Measurements from ENCODE around the gene GAL3ST2.
"Not testable (repeated sequence)": the region's sequence is repeated elsewhere in the genome, so short reads cannot be mapped to it uniquely, and the experiment has no call there.

Gene GAL3ST2

GRCh38 chr2:241810307-241811200 is 33.9 kb downstream of the GAL3ST2 start:
- DNase-seq: no peak

DNA sequence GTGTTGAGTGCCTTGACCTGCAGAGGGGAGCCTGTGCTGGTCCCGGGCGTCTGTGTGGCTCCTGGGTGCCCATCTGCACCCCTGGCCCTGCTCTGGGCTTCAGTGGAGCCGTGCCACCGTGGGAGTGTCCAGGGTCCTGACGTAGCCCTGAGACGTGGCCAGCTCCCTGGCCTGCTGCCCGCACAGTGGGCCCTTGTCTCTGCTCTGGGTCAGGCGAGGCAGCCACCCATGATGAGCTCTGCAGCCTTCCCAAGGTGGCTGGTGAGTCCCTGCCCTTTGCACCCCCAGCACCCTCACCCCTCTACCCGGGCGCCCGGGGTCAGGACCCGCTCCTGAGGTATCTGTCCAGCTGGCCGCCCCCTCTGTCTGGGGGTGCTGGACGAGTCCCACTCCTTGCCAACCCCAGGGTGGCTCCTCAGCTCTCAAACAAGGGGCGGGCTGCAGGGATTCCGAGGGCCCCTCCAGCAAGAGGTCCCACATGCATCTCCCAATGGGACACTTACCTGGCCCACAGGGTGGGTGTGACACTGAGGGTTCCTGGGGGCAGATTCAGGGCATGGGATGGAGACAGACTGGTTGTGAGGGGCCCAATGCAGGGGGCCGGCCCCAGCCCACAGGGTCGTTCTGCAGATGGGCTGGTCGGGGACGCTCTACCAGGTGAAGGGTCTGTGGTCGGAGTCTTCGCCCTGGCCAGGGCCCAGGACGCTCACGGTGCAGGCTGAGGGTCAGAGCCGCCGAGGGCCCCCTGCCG is 34.8 kb downstream of the GAL3ST2 start:
- no peak for DNase-seq

GRCh38 chr2:241811952-241812729 is 35.5 kb downstream of the GAL3ST2 start:
- DNase-seq: no peak

GRCh38 chr2:241812730-241813643 is 36.4 kb downstream of the GAL3ST2 start:
- no peak for DNase-seq

DNA sequence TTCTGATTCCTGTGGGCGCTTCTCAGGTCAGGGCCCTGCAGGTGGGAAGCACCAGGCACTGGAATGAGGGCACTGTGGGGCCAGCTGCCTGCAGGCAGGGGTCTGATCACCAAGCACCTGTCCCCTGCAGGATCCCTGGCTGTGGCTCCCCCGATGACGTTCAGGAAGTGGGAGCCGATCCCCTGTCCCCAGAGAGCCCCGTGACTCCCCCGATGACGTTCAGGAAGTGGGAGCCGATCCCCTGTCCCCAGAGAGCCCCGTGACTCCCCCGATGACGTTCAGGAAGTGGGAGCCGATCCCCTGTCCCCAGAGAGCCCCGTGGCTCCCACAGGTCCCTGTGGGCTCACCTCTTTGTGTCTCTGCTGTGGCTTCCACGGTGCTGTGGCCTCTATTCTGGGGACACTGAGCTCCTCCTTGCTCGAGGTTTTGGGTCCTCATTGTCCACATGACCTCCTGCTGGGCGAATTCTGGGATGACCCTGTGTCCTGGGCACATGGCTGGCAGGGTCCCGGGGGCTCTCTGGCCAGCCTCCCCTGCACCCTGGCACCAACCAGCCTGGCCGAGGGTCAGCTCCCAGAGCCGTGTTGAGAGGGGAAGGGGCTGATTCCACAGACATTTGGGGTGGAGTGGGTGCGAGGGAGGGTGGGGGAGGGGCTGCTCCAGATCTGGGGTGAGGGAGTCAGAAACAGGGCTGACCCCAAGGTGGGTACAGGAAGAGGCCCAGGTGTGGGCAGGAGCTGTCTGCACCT is 37.2 kb downstream of the GAL3ST2 start:
- DNase-seq: peak; percentile 54

GRCh38 chr2:241814393-241814642 is 37.7 kb downstream of the GAL3ST2 start:
- DNase-seq: no peak

DNA sequence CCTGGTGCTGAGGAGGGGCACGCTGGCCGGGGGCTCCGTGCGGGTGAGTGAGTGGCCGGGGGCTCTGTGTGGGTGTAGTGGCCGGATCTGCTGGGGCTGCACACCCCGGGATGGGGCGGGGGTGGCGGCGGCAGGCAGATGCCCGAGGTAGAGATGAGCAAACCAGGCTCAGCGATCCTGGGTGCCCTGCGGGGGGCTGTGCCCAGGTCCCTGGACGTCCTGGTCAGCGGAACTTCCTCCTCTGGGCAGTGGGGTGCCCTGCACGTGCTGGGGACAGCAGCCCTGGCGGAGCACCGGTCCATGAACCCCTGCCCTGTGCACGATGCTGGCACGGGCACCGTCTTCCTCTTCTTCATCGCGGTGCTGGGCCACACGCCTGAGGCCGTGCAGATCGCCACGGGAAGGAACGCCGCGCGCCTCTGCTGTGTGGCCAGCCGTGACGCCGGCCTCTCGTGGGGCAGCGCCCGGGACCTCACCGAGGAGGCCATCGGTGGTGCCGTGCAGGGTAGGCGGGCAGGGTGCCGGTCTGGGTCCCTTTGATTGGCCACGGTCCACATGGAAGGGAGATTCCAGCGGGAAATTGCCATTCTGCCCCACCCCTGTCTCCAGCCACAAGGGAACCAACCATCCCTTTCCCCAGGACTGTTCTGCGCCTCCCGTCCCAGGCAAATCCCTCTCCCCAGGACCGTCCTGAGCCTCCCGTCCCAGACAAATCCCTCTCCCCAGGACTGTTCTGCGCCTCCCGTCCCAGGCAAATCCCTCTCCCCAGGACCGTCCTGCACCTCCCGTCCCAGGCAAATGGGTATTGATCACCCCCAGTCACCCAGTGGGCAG is 38.2 kb downstream of the GAL3ST2 start:
- DNase-seq: no peak

- no peak for DNase-seq
Observed at GRCh38 chr2:241815477-241816430, 39.1 kb downstream of the GAL3ST2 start.

DNA sequence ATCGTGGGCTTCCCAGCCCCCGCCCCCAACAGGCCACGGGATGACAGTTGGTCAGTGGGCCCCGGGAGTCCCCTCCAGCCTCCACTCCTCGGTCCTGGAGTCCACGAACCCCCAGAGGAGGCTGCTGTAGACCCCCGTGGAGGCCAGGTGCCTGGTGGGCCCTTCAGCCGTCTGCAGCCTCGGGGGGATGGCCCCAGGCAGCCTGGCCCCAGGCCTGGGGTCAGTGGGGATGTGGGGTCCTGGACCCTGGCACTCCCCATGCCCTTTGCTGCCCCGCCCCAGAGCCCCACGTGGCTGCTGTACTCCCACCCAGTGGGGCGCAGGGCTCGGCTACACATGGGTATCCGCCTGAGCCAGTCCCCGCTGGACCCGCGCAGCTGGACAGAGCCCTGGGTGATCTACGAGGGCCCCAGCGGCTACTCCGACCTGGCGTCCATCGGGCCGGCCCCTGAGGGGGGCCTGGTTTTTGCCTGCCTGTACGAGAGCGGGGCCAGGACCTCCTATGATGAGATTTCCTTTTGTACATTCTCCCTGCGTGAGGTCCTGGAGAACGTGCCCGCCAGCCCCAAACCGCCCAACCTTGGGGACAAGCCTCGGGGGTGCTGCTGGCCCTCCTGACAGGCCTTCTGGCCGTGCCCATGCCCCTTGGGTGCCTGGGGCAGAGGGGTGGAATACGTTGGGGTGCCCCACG is 40.0 kb downstream of the GAL3ST2 start:
- DNase-seq: no peak

DNA sequence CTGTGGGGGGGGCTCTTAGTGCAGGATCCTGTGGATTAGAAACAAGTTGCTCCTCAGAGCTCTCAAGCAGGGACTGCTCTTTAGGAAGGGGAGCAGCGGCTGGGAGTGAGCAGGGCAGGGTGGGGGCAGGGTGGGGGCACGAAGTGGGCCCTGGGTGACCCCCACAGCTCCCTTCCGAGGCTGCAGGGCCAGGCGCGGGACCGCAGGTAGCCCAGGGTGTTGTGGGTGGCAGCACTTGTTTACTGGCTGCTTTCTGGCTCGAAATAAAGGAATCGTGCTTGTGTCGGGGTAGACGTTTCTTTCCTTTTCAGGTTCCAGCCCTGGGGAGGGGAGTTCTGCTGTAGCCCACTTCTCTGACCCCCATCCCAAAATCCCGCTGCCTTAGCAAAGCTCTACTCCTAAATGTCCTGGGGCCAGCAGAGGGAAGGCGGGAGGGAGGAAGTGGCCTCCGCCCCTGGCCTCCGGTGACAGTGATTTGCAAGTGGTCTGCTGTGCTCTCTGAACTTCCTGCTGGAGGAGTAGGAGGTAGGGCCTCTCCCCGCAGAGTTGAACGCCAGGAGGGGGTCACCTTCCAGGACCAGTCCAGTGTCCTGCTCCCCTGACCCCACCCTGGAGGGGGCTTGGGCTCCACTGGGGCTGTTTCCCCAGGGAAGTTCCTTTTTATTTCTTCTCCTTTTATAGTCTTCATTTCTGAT is 40.7 kb downstream of the GAL3ST2 start:
- DNase-seq: no peak

- DNase-seq: not testable (repeated sequence)
Observed at GRCh38 chr2:241817821-241818215, 41.2 kb downstream of the GAL3ST2 start.

DNA sequence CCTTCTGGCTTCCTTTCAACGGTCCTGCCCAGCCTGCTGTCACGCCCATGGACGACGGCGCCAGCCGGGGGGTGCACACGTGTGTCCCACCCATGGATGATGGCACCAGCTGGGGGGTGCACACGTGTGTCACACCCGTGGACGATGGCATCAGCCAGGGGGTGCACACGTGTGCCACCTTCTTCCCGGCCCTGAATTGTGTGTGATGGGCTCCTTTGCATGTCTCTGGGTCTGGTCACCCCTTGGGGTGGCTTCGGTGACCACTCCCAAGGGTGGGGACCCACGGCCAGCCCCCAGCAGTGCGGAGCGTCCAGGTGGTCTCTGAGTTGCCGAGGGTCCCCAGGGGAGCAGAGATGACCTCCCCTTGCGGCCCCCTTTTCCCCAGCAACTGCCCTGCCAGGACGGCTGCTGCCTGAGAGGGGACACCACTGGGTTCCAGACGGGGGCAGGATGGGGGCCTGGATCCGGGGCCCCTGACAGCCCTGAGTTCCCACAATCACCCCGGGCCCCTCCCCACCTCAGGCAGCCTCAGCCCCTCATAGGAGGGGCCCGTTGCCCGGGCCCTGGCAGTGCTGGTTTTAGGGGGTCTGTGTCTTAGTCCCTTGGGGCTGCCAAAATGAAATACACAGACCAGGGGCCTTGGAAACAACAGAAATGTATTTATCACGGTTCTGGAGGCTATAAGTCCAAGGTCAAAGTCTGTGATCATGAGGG is 41.8 kb downstream of the GAL3ST2 start:
- DNase-seq: no peak

- no peak for DNase-seq
Observed at GRCh38 chr2:241818943-241819270, 42.3 kb downstream of the GAL3ST2 start.

DNA sequence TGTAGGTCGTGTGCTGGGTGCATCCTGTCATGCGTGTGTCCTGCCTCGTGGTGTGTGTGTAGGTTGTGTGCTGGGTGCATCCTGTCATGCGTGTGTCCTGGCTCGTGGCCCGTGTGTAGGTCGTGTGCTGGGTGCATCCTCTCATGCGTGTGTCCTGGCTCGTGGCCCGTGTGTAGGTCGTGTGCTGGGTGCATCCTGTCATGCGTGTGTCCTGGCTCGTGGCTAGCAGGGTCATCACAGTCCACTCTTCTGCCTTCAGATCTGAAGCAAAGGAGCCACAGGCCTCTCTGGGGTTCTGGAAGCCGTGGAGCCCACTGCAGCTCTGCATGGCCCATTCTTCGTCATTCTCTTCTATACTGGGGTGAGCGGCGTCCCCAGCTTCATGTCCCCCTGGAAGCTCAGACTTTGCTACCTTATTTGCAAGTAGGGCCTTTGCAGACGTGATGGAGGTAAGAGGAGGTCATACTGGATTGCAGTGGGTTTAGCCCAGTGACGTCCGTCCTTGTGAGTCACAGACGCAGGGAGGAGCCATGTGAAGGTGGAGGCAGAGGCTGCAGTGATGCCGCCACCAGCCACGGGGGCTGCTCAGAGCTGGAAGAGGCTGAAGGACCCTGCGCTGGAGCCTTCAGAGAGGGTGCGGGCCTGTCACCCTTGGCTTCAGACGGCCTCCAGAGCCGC is 43.5 kb downstream of the GAL3ST2 start:
- not testable (repeated sequence) for DNase-seq

DNA sequence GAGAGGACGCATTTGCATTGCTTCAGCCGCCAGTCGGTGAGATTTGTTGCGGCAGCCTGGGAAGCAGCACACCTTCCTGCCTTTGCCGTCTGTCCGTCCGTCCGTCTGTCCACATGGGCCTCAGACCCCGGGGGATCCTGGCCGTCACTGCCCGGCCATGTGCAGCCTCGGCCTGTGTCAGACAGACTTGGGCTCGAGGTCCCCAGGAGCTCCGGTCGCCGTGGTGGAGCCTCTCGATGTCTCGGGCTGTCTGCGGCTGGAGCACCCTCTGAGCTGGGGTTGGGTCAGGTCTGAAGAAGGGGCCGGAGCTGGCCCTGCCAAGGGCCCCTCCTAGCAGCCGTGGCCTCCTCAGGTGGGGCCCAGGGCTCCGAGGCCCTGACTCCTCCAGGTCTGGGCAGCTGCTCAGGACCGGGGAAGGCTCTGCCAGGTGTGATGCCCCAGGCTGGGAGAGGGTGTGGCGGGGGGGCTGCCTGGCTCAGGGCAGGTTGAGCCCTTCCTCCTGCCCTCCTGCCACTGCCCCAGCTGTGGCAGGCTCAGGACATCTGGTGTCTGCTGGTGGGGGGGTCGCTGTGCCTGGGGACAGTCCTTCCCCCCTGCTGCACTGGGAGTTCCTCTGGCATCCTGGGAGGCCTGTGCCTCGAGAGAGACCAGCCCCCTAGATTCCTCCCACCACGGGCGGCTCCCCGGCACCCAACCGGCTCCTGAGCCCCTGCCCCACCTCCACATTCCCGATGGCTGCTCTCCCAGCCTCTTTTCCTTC is 44.2 kb downstream of the GAL3ST2 start:
- DNase-seq: no peak
